ENCODE data around the gene NCOA6.

Gene NCOA6

DNA sequence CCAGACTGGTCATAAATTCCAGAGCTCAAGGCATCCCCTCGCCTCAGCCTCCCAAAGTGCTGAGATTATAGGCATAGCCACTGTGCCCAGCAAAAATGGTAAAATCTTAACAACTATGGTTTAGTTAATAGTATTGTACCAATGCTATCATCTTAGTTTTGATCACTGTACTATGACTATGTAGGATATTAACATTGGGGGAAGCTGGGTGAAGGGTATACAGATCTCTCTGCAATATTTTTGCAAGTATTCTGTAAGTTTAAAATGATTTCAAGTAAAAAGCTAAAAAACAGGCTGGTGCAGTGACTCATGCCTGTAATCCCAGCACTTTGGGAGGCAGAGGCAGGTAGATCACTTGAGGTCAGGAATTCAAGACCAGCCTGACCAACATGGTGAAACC is 156.4 kb downstream of the NCOA6 start:
- no peak overlapping the region for H3K4me3 ChIP-seq (ENCODE audit: low read length)
- TF ChIP-seq ZNF274 (IDR thresholded peaks at IDR 0.05; ENCODE audit: low read depth, low read length): no peak
